K562 (cell line): ENCODE results near the gene MACROD2. TPM values are rescaled to one million over a fixed set of nuclear protein-coding genes. Genes with fewer than 3 reads are reported as not detected.

Source experiments
- BRF1 ChIP-seq: IDR thresholded peaks from 3 replicates; pipeline ENCODE4 v1.6.1; 2011; ENCODE audit warnings: borderline replicate concordance, mild to moderate bottlenecking; ENCODE audit not compliant: insufficient read length; ENCODE audit errors: extremely low read depth
- EGR1 ChIP-seq: fragments of 450-650 bp; conservative IDR thresholded peaks from 2 replicates; pipeline ENCODE4 v1.6.1; 2017; ENCODE audit warnings: mild to moderate bottlenecking
- NCOA6 ChIP-seq: fragments of 450-650 bp; IDR thresholded peaks from 2 replicates; pipeline ENCODE4 v1.6.1; 2017; ENCODE audit warnings: mild to moderate bottlenecking
- TCF15 ChIP-seq: fragments of 250-450 bp; sonication (Bioruptor Pico); IDR thresholded peaks from 2 replicates; pipeline ENCODE4 v1.8.0; 2022; ENCODE audit warnings: moderate library complexity, mild to moderate bottlenecking, inconsistent platforms
- ZNF395 ChIP-seq: fragments of 200-800 bp; sonication (Bioruptor generic); IDR thresholded peaks from 2 replicates; pipeline ENCODE4 v1.6.1; 2017; ENCODE audit warnings: missing genetic modification characterization, missing compliant biosample characterization
- polyA plus RNA-seq, 8 experiments: library from polyadenylated mRNA; depleted of rRNA in 4 of 8; stranded (reverse) in 5 of 8; unstranded in 3 of 8; fragments of >200 nt; fragmentation: Nextera tagmentation in 2 of 8; fragmentation: Illumina TruSeq in 1 of 8; extraction: Ambion mirVana in 2 of 8; extraction: Trizol in 1 of 8; gene quantifications; 2 replicates each; pipeline versions ENCODE4 v1.2.1 to v1.2.3, GENCODE V29; 2011 to 2014; ENCODE audit warnings: inconsistent platforms in 1 of 8, missing spikeins in 1 of 8
- total RNA-seq, 7 experiments: library from RNA; depleted of rRNA in 6 of 7; stranded (reverse); fragments of >200 nt in 6 of 7; fragmentation: Illumina TruSeq in 2 of 7; extraction: Trizol in 2 of 7; gene quantifications; 2 replicates each; pipeline versions ENCODE4 v1.2.1 to v1.2.3, GENCODE V29; 2011 to 2021; ENCODE audit warnings: low replicate concordance in 1 of 7
- TF ChIP-seq, protein P1 (sequence below): fragments of 200-600 bp; sonication (generic); IDR thresholded peaks from one replicate; pipeline ENCODE4 v1.6.1; 2012; ENCODE audit warnings: mild to moderate bottlenecking, low read depth, low read length, inconsistent platforms
- TF ChIP-seq, protein P2 (sequence below): fragments of 450-650 bp; IDR thresholded peaks from 2 replicates; pipeline ENCODE4 v1.6.1; 2016; ENCODE audit warnings: borderline replicate concordance

Gene MACROD2
- total and polyA plus RNA-seq, 9 of the 15 experiments (the other 6 are each of a cell fraction or from before 2014, with no cell fraction given): not detected

GRCh38 chr20:14431568-14431967 is 436.3 kb downstream of the MACROD2 start (continued):
- TF ChIP-seq TCF15 (CRISPR knock-in tag) (no peak), BRF1 (no peak), NCOA6 (no peak), EGR1 (no peak), ZNF395 (CRISPR knock-in tag) (no peak)
- TF ChIP-seq, protein P1, sequence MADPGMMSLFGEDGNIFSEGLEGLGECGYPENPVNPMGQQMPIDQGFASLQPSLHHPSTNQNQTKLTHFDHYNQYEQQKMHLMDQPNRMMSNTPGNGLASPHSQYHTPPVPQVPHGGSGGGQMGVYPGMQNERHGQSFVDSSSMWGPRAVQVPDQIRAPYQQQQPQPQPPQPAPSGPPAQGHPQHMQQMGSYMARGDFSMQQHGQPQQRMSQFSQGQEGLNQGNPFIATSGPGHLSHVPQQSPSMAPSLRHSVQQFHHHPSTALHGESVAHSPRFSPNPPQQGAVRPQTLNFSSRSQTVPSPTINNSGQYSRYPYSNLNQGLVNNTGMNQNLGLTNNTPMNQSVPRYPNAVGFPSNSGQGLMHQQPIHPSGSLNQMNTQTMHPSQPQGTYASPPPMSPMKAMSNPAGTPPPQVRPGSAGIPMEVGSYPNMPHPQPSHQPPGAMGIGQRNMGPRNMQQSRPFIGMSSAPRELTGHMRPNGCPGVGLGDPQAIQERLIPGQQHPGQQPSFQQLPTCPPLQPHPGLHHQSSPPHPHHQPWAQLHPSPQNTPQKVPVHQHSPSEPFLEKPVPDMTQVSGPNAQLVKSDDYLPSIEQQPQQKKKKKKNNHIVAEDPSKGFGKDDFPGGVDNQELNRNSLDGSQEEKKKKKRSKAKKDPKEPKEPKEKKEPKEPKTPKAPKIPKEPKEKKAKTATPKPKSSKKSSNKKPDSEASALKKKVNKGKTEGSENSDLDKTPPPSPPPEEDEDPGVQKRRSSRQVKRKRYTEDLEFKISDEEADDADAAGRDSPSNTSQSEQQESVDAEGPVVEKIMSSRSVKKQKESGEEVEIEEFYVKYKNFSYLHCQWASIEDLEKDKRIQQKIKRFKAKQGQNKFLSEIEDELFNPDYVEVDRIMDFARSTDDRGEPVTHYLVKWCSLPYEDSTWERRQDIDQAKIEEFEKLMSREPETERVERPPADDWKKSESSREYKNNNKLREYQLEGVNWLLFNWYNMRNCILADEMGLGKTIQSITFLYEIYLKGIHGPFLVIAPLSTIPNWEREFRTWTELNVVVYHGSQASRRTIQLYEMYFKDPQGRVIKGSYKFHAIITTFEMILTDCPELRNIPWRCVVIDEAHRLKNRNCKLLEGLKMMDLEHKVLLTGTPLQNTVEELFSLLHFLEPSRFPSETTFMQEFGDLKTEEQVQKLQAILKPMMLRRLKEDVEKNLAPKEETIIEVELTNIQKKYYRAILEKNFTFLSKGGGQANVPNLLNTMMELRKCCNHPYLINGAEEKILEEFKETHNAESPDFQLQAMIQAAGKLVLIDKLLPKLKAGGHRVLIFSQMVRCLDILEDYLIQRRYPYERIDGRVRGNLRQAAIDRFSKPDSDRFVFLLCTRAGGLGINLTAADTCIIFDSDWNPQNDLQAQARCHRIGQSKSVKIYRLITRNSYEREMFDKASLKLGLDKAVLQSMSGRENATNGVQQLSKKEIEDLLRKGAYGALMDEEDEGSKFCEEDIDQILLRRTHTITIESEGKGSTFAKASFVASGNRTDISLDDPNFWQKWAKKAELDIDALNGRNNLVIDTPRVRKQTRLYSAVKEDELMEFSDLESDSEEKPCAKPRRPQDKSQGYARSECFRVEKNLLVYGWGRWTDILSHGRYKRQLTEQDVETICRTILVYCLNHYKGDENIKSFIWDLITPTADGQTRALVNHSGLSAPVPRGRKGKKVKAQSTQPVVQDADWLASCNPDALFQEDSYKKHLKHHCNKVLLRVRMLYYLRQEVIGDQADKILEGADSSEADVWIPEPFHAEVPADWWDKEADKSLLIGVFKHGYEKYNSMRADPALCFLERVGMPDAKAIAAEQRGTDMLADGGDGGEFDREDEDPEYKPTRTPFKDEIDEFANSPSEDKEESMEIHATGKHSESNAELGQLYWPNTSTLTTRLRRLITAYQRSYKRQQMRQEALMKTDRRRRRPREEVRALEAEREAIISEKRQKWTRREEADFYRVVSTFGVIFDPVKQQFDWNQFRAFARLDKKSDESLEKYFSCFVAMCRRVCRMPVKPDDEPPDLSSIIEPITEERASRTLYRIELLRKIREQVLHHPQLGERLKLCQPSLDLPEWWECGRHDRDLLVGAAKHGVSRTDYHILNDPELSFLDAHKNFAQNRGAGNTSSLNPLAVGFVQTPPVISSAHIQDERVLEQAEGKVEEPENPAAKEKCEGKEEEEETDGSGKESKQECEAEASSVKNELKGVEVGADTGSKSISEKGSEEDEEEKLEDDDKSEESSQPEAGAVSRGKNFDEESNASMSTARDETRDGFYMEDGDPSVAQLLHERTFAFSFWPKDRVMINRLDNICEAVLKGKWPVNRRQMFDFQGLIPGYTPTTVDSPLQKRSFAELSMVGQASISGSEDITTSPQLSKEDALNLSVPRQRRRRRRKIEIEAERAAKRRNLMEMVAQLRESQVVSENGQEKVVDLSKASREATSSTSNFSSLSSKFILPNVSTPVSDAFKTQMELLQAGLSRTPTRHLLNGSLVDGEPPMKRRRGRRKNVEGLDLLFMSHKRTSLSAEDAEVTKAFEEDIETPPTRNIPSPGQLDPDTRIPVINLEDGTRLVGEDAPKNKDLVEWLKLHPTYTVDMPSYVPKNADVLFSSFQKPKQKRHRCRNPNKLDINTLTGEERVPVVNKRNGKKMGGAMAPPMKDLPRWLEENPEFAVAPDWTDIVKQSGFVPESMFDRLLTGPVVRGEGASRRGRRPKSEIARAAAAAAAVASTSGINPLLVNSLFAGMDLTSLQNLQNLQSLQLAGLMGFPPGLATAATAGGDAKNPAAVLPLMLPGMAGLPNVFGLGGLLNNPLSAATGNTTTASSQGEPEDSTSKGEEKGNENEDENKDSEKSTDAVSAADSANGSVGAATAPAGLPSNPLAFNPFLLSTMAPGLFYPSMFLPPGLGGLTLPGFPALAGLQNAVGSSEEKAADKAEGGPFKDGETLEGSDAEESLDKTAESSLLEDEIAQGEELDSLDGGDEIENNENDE: no peak
- TF ChIP-seq, protein P2, sequence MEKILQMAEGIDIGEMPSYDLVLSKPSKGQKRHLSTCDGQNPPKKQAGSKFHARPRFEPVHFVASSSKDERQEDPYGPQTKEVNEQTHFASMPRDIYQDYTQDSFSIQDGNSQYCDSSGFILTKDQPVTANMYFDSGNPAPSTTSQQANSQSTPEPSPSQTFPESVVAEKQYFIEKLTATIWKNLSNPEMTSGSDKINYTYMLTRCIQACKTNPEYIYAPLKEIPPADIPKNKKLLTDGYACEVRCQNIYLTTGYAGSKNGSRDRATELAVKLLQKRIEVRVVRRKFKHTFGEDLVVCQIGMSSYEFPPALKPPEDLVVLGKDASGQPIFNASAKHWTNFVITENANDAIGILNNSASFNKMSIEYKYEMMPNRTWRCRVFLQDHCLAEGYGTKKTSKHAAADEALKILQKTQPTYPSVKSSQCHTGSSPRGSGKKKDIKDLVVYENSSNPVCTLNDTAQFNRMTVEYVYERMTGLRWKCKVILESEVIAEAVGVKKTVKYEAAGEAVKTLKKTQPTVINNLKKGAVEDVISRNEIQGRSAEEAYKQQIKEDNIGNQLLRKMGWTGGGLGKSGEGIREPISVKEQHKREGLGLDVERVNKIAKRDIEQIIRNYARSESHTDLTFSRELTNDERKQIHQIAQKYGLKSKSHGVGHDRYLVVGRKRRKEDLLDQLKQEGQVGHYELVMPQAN: no peak
- TF ChIP-seq, all 486 proteins: peak for 0
